ENCODE results near the gene CFB. TPM values are rescaled to one million over a fixed set of nuclear protein-coding genes. Genes with fewer than 3 reads are reported as not detected.
"Not testable (repeated sequence)": the region's sequence is repeated elsewhere in the genome, so short reads cannot be mapped to it uniquely, and the experiment has no call there.

Gene CFB
- 0.54 TPM for total RNA-seq

- peak in 1 of 3 donors; percentile 30 for DNase-seq (ENCODE audit: low read depth in 2 of 3, low spot score in 2 of 3)
Measured at GRCh38 chr6:31945507-31946369, at the start of gene CFB. TSS of gene CFB (plus strand) at chr6:31946095. CDS start at chr6:31946222, 127 bp downstream.

DNA sequence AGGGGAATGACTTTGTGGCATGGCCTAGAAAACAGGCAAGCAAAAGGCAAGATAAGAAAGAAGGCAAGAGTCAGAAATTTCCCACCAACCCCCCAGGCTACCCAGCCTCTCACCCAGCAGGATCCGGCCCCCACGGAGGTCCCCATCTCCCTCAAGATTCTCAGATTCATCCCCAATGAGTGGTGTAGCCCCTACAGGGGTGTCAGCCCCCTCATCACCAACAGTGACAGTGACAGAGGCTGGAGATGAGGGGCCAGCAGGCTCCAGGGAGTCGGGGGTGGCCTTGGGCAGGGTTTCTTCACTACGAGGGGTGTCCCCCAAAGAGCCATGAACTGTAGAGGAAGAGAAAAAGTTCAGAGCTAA, 49.4 kb upstream of the CFB start:
- no peak for DNase-seq (ENCODE audit: low read depth in 2 of 3, low spot score in 2 of 3)

DNA sequence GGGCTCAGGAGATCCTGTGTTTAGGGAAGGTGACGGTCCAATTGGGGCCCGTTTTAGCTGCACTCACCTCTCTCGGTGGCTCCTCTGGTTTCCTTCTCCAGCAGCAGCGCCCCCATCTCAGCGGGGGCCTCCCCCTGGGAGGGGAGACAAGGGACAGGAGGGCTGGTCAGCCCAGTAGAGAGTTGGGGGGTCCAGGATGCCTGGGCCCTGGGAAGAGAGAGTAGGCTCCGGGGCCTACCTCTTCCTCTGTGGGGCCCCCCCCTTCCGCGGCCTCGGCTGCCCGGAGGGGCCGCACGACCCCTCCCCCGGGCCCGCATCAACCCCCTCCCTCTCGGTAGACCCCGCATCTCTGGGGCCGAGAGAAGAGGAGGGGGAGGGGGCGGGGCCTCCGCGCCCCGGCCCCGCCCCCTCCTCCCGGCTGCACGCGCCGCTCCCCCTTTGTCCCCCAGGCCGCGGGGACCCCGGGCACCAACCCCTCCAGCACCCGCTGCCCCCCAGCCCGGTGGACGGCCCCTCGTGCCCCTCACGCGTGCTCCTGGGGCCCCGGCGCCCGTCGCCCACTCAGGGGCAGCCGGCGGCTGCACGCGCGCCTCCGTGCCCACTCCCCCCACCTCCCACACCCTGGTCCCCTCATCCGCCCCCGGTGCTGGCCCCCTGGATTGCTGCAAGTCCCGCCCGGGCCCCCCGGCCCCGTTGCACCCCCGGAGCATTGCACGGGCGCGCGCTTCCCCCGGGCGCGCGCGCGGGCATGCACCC, 48.9 kb upstream of the CFB start:
- DNase-seq (ENCODE audit: low read depth in 2 of 3, low spot score in 2 of 3), result peak in 1 of 3 donors; percentile 16

- peak; percentile 68 to 85 (median 83) for DNase-seq (ENCODE audit: low read depth in 2 of 3, low spot score in 2 of 3)
Measured at GRCh38 chr6:31897612-31898382, 48.1 kb upstream of the CFB start, which contains the start of gene EHMT2. TSS of gene EHMT2 (minus strand) at chr6:31897698. CDS start at chr6:31897677, 21 bp downstream.

GRCh38 chr6:31898383-31899011, 47.4 kb upstream of the CFB start:
- peak in 2 of 3 donors; percentile 46 to 51 for DNase-seq (ENCODE audit: low read depth in 2 of 3, low spot score in 2 of 3)

DNA sequence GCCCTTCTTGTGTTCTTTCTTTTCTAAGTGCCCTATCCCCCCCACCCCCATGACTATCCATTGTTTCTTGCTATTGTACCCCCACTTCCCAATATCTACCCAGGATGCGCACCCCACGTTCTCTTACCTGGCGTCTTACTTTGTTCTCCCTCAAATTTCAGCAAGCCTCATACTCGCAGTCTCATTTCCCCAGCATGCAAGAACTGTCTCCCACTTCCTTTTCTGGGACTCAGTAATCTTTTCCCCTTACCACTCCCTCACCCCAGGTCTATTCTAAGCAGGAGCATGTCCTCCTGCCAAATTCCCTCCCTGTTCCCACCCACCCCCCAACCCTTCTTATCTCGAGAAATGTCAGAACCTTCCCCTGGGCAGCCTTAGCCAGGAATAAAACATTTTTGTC, 46.7 kb upstream of the CFB start:
- DNase-seq (ENCODE audit: low read depth in 2 of 3, low spot score in 2 of 3), result no peak

DNA sequence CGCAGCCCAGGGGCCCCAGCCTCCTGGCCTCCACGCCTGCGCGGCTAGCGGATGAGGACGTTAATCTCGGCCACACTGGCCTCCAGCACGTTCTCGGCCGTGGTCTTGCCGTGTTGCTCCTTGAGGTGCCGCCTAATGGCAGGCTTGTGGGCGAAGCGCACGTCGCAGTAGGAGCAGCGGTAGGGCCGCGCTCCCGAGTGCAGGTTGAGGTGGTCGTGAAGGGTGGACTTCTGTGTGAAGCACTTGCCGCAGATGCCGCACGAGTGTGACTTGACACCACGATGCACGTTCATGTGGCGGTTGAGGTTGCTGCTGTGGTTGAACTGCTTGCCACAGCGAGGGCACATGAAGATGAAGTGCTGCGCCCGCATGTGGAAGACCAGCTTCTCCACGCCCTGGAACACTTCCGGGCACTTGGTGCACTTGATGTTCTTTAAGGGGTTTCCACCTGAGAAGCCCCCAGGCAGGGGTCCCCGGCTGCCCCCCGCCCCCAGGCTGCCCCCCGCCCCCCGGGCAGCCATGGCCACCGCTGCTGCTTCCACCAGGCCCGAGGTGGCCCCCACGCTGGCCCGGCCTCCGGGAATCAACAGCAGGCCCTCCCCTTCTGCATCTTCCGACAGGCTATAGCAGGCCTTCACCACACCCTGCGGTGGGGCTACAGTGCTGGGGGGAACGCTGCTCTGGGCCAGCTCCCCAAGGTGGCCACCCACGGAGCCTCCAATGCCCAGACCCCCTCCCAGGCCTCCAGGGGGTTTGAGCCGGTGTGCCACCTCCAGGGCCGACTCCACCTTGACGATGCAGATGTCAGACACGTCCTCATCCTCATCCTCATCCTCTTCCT, 45.8 kb upstream of the CFB start:
- no peak for DNase-seq (ENCODE audit: low read depth in 2 of 3, low spot score in 2 of 3)

DNA sequence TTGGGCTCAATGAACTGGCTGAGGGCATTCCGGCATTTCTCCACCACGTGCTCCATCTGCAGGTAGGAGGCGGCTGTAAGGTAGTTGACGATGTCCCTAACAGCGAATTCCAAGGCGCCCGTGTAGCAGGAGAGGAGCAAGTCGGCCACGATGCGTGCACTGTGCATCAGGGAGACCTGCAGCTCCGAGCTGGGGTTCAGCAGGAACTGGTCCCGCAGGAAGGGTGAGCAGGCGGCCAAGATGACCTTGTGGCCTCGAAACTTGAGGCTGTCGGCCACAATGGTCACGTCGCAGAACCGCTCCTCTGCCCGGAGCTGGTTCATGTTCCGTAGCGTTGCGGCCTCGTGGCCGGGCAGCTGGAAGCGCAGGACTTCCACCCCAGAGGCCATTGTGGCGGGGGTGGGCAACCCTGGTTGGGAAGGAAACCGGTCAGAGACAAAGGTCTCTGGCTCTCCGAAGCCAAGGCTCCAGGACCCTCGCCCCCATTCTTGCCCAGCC, 44.9 kb upstream of the CFB start:
- DNase-seq (ENCODE audit: low read depth in 2 of 3, low spot score in 2 of 3), result no peak

- peak in 2 of 3 donors; percentile 45 to 49 for DNase-seq (ENCODE audit: low read depth in 2 of 3, low spot score in 2 of 3)
Measured at GRCh38 chr6:31901415-31901952, 44.4 kb upstream of the CFB start.

GRCh38 chr6:31901953-31902643, 43.8 kb upstream of the CFB start, which contains the start of gene ZBTB12:
TSS of gene ZBTB12 (minus strand) at chr6:31902086. CDS start at chr6:31901305, 781 bp downstream.
- peak; percentile 72 to 95 (median 93) for DNase-seq (ENCODE audit: low read depth in 2 of 3, low spot score in 2 of 3)

DNA sequence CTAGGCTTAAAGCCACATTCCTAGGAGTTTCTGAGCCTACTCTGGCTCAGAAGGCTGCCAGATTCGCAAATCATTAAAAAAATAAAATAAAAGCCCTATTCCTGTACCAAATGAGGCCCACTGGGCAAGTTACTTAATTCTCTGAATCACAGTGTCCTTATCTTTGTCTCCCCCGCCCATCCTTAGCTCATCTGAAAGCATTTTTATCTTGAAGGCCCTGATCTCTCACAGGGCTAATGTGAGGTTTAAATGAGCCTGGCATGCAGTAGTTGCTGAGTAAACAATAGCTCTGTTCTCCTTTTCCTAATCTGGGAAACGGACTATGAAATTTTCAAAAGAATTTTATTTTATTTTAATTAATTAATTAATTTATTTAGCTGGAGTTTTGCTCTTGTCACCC, 41.9 kb upstream of the CFB start:
- no peak for DNase-seq (ENCODE audit: low read depth in 2 of 3, low spot score in 2 of 3)

GRCh38 chr6:31905041-31905440, 40.9 kb upstream of the CFB start:
- DNase-seq (ENCODE audit: low read depth in 2 of 3, low spot score in 2 of 3), result no peak

- DNase-seq (ENCODE audit: low read depth in 2 of 3, low spot score in 2 of 3), result no peak
Measured at GRCh38 chr6:31906122-31906521, 39.8 kb upstream of the CFB start.

DNA sequence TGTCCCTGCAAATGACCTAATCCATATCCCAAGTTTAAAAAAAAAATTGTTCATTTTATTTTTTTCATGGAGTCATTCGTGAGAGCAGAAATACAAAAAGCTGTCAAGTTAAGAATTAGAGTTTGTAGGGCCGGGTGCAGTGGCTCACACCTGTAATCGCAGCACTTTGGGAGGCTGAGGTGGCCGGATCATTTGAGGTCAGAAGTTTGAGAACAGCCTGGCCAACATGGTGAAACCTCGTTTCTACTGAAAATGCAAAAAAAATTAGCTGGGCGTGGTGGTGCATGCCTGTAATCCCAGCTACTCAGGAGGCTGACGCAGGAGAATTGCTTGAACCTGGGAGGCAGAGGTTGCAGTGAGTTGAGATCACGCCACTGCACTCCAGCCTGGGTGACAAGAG, 39.2 kb upstream of the CFB start:
- DNase-seq (ENCODE audit: low read depth in 2 of 3, low spot score in 2 of 3), result not testable (repeated sequence)

- peak in 2 of 3 donors; percentile 21 to 39 for DNase-seq (ENCODE audit: low read depth in 2 of 3, low spot score in 2 of 3)
Measured at GRCh38 chr6:31907158-31907813, 38.6 kb upstream of the CFB start.

DNA sequence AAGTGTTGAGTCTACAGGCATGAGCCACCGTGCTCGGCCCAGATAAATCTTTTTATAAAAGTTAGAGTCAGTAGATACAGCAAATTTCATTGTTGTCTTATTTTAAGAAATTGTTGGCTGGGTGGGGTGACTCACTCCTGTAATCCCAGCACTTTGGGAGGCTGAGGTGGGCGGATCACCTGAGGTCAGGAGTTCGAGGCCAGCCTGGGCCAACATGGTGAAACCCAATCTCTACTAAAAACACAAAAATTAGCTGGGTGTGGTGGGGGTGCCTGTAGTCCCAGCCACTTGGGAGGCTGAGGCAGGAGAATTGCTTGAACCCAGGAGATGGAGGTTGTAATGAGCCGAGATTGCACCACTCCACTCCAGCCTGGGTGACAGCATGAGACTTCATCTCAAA, 37.6 kb upstream of the CFB start:
- DNase-seq (ENCODE audit: low read depth in 2 of 3, low spot score in 2 of 3), result not testable (repeated sequence)

- DNase-seq (ENCODE audit: low read depth in 2 of 3, low spot score in 2 of 3), result no peak
Measured at GRCh38 chr6:31908791-31909190, 37.1 kb upstream of the CFB start.

GRCh38 chr6:31909298-31909697, 36.6 kb upstream of the CFB start:
- DNase-seq (ENCODE audit: low read depth in 2 of 3, low spot score in 2 of 3), result not testable (repeated sequence)

Data from hematopoietic multipotent progenitor cell (in vitro differentiated cells).